ENCODE data around the gene ELN. TPM values are rescaled to one million over a fixed set of nuclear protein-coding genes. Genes with fewer than 3 reads are reported as not detected.

Gene ELN
- total RNA-seq, 1 experiment from 2014 or later = 0.26 TPM

DNA sequence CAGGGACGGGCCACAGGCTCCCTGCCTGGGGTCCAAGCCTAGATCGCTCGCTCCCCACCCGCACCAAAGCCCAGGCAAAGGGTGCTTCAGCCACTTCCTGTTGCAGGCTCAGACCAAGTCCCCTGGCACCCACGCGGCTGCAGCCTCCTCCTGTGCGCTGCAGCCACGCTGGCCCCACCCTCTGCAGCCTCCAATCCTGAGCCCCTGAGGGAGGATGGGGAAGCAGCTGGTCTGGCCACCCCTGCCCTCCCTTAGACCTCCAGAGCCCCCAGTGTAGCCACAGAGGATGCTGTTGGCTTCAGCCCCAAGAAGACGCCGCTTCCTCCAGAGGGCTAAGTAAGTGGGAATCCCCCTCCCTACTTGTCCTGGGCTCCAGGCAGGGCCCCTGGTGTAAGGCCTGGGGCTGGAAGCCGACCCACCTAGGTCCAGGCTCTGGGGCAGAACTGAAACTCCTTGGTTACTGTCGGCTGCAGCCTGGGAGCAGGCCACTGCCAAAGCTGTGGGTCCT, 65.0 kb downstream of the ELN start:
- no peak overlapping the region for H3K4me3 ChIP-seq (ENCODE audit: low read depth in 2 of 2, low read length in 2 of 2)
- no TSS peak for BruUV-seq (replicated peaks)
- no peaks in the 10 kb centered on the region for H3K27me3 ChIP-seq (ENCODE audit: control insufficient read depth, insufficient read depth, low read length)
- no peak for DNase-seq (ENCODE audit: low read depth, low spot score)
- H3K36me3 ChIP-seq (ENCODE audit: control insufficient read depth, insufficient read depth, low read length) = no peaks in the 10 kb centered on the region
- peaks cover 30% of the 10 kb centered on the region for H3K4me1 ChIP-seq (ENCODE audit: control insufficient read depth, insufficient read depth, low read length)
- in situ Hi-C loops (cut with HindIII; ENCODE audit: low pct_unique_long_range_greater_than_20kb, low sequenced_read_pairs) = no loop called here
- ATAC-seq = peak; percentile 29
- ChIA-PET CTCF (no interaction called here), POLR2A (interaction anchor here (0.5 to 0.6 kb wide), 2 partner anchors 152 to 207 kb away, joined by 4 read pairs; no protein-coding TSS in a partner anchor)
- peak overlapping the region; percentile 75 for H3K27ac ChIP-seq (ENCODE audit: low read length)
- intact Hi-C loops (cut with micrococcal nuclease; ENCODE audit: unreplicated experiment) = no loop called here
- H3K9me3 ChIP-seq (ENCODE audit: control insufficient read depth, insufficient read depth, low read depth, low read length) = no peaks in the 10 kb centered on the region
- no peak for TF ChIP-seq CTCF (IDR thresholded peaks at IDR 0.05)
- no peak for TF ChIP-seq SIN3A (IDR thresholded peaks at IDR 0.05; ENCODE audit: borderline replicate concordance, insufficient read depth, low read depth, low read length)
- TF ChIP-seq POLR2AphosphoS5 (IDR thresholded peaks at IDR 0.05; ENCODE audit: low read depth, low read length) = no peak
- TF ChIP-seq, protein P1, sequence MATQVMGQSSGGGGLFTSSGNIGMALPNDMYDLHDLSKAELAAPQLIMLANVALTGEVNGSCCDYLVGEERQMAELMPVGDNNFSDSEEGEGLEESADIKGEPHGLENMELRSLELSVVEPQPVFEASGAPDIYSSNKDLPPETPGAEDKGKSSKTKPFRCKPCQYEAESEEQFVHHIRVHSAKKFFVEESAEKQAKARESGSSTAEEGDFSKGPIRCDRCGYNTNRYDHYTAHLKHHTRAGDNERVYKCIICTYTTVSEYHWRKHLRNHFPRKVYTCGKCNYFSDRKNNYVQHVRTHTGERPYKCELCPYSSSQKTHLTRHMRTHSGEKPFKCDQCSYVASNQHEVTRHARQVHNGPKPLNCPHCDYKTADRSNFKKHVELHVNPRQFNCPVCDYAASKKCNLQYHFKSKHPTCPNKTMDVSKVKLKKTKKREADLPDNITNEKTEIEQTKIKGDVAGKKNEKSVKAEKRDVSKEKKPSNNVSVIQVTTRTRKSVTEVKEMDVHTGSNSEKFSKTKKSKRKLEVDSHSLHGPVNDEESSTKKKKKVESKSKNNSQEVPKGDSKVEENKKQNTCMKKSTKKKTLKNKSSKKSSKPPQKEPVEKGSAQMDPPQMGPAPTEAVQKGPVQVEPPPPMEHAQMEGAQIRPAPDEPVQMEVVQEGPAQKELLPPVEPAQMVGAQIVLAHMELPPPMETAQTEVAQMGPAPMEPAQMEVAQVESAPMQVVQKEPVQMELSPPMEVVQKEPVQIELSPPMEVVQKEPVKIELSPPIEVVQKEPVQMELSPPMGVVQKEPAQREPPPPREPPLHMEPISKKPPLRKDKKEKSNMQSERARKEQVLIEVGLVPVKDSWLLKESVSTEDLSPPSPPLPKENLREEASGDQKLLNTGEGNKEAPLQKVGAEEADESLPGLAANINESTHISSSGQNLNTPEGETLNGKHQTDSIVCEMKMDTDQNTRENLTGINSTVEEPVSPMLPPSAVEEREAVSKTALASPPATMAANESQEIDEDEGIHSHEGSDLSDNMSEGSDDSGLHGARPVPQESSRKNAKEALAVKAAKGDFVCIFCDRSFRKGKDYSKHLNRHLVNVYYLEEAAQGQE (IDR thresholded peaks at IDR 0.05; ENCODE audit: insufficient read depth in 1 of 2, low read depth in 2 of 2, low read length in 1 of 2) = no peak
- TF ChIP-seq TCF7L2 (IDR thresholded peaks at IDR 0.05; ENCODE audit: low read depth, low read length) = no peak

GRCh38 chr7:74093671-74094223, 65.8 kb downstream of the ELN start:
- H3K36me3 ChIP-seq (ENCODE audit: control insufficient read depth, insufficient read depth, low read length) = no peaks in the 10 kb centered on the region

More at GRCh38 chr7:74093671-74094223, 65.8 kb downstream of the ELN start:
- no peaks in the 10 kb centered on the region for H3K27me3 ChIP-seq (ENCODE audit: control insufficient read depth, insufficient read depth, low read length)
- BruUV-seq (replicated peaks) = no TSS peak
- H3K4me3 ChIP-seq (ENCODE audit: low read depth in 2 of 2, low read length in 2 of 2) = peak overlapping the region in 1 of 2 experiments; percentile 45; a peak in 1 of 4 replicates
- no peak for TF ChIP-seq CTCF (IDR thresholded peaks at IDR 0.05)
- no peak for TF ChIP-seq POLR2AphosphoS5 (IDR thresholded peaks at IDR 0.05; ENCODE audit: low read depth, low read length)
- no peak for TF ChIP-seq SIN3A (IDR thresholded peaks at IDR 0.05; ENCODE audit: borderline replicate concordance, insufficient read depth, low read depth, low read length)
- TF ChIP-seq TCF7L2 (IDR thresholded peaks at IDR 0.05; ENCODE audit: low read depth, low read length) = no peak
- TF ChIP-seq, protein P1 (IDR thresholded peaks at IDR 0.05; ENCODE audit: insufficient read depth in 1 of 2, low read depth in 2 of 2, low read length in 1 of 2) = no peak
- no peaks in the 10 kb centered on the region for H3K9me3 ChIP-seq (ENCODE audit: control insufficient read depth, insufficient read depth, low read depth, low read length)
- in situ Hi-C loops (cut with HindIII; ENCODE audit: low pct_unique_long_range_greater_than_20kb, low sequenced_read_pairs) (no loop called here), intact Hi-C loops (cut with micrococcal nuclease; ENCODE audit: unreplicated experiment) (no loop called here)
- ChIA-PET POLR2A (interaction anchor here (0.6 kb wide), 1 partner anchor 152 kb away, joined by 4 read pairs; no protein-coding TSS in a partner anchor), CTCF (interaction anchor here (0.6 kb wide), 1 partner anchor 120 kb away, joined by 3 read pairs; no protein-coding TSS in a partner anchor)
- peak overlapping the region; percentile 75 for H3K27ac ChIP-seq (ENCODE audit: low read length)
- DNase-seq (ENCODE audit: low read depth, low spot score) = no peak
- ATAC-seq = peak; percentile 50
- H3K4me1 ChIP-seq (ENCODE audit: control insufficient read depth, insufficient read depth, low read length) = peaks cover 30% of the 10 kb centered on the region
